GM12878 (cell line): ENCODE measurements around the gene RAP1A. TPM values are rescaled to one million over a fixed set of nuclear protein-coding genes. Genes with fewer than 3 reads are reported as not detected.

Experiments used
- CHD1 ChIP-seq: IDR thresholded peaks from 2 replicates; pipeline ENCODE4 v1.6.1; 2012; ENCODE audit warnings: low read depth, low read length, improper control_type of control experiment
- ESRRA ChIP-seq: IDR thresholded peaks from 2 replicates; pipeline ENCODE4 v1.6.1; 2012; ENCODE audit warnings: mild to moderate bottlenecking, low read length, improper control_type of control experiment
- EZH2 ChIP-seq: IDR thresholded peaks from 2 replicates; pipeline ENCODE4 v1.6.1; 2012; ENCODE audit warnings: low read depth, mild to moderate bottlenecking, control low read depth, inconsistent platforms, low read length, borderline replicate concordance; ENCODE audit not compliant: control insufficient read depth
- IKZF2 ChIP-seq, 2 experiments: fragments of 450-650 bp; IDR thresholded peaks; 2 replicates each; pipeline ENCODE4 v1.6.1; 2017; ENCODE audit warnings: mild to moderate bottlenecking in 2 of 2, moderate library complexity in 2 of 2
- IRF3 ChIP-seq: fragments of 450-650 bp; IDR thresholded peaks from 2 replicates; pipeline ENCODE4 v1.6.1; 2014; ENCODE audit warnings: mild to moderate bottlenecking
- JUNB ChIP-seq: IDR thresholded peaks from 2 replicates; pipeline ENCODE4 v1.6.1; 2016; ENCODE audit warnings: antibody characterized with exemption, mild to moderate bottlenecking
- KLF5 ChIP-seq: fragments of 450-650 bp; IDR thresholded peaks from 2 replicates; pipeline ENCODE4 v1.6.1; 2014; ENCODE audit warnings: mild to moderate bottlenecking; ENCODE audit not compliant: partially characterized antibody
- MEF2A ChIP-seq: IDR thresholded peaks from 2 replicates; pipeline ENCODE4 v1.6.1; 2011; ENCODE audit warnings: low read depth, mild to moderate bottlenecking, low read length, moderate library complexity; ENCODE audit not compliant: insufficient read depth
- RB1 ChIP-seq: fragments of 450-650 bp; formaldehyde crosslinking; IDR thresholded peaks from 2 replicates; pipeline ENCODE4 v1.6.1; 2017; ENCODE audit warnings: mild to moderate bottlenecking, borderline replicate concordance
- RCOR1 ChIP-seq: conservative IDR thresholded peaks from 2 replicates; pipeline ENCODE4 v1.6.1; 2012; ENCODE audit warnings: low read depth, low read length, improper control_type of control experiment
- RELB ChIP-seq: fragments of 450-650 bp; IDR thresholded peaks from 2 replicates; pipeline ENCODE4 v1.6.1; 2017; ENCODE audit warnings: low read depth, mild to moderate bottlenecking, moderate library complexity
- REST ChIP-seq: IDR thresholded peaks from 2 replicates; pipeline ENCODE4 v1.6.1; 2012; ENCODE audit warnings: mild to moderate bottlenecking, low read depth, low read length
- RFX5 ChIP-seq: IDR thresholded peaks from 2 replicates; pipeline ENCODE4 v1.6.1; 2011; ENCODE audit warnings: low read depth, low read length, improper control_type of control experiment
- SREBF1 ChIP-seq: IDR thresholded peaks from 2 replicates; pipeline ENCODE4 v1.6.1; 2012; ENCODE audit warnings: mild to moderate bottlenecking, low read length
- STAT3 ChIP-seq: IDR thresholded peaks from 2 replicates; pipeline ENCODE4 v1.6.1; 2011; ENCODE audit warnings: low read depth, low read length, improper control_type of control experiment
- WRNIP1 ChIP-seq: IDR thresholded peaks from 2 replicates; pipeline ENCODE4 v1.6.1; 2011; ENCODE audit warnings: low read depth, low read length, improper control_type of control experiment, borderline replicate concordance
- ZNF274 ChIP-seq: IDR thresholded peaks from one replicate; pipeline ENCODE4 v1.8.0; 2011; ENCODE audit not compliant: insufficient read length, insufficient read depth
- polyA plus RNA-seq, 11 experiments: library from polyadenylated mRNA; depleted of rRNA in 4 of 11; unstranded in 6 of 11; stranded (reverse) in 5 of 11; fragments of >200 nt; fragmentation: Nextera tagmentation in 4 of 11; fragmentation: Illumina TruSeq in 1 of 11; extraction: Ambion mirVana in 4 of 11; extraction: Trizol in 1 of 11; gene quantifications; 1 replicate in 1 of 11; 2 replicates in 10 of 11; pipeline versions ENCODE4 v1.2.1 to v1.2.3, GENCODE V29; 2011 to 2016; ENCODE audit warnings: inconsistent platforms in 2 of 11, missing spikeins in 2 of 11, low read depth in 1 of 11
- total RNA-seq, 4 experiments: library from RNA; depleted of rRNA in 3 of 4; stranded (reverse); fragments of >200 nt in 3 of 4; fragmentation: Illumina TruSeq in 1 of 4; extraction: Trizol in 1 of 4; gene quantifications; 2 replicates each; pipeline versions ENCODE4 v1.2.1 to v1.2.3, GENCODE V29; 2013 to 2021
- TF ChIP-seq, protein P1 (sequence below): IDR thresholded peaks from 2 replicates; pipeline ENCODE4 v1.6.1; 2012; ENCODE audit warnings: improper control_type of control experiment, low read depth, low read length; ENCODE audit not compliant: insufficient replicate concordance

RAP1A gene
- total and polyA plus RNA-seq, 10 of the 15 experiments (the other 5 are each of a cell fraction or from before 2014, with no cell fraction given), result 38.4 to 213 (median 86.0) TPM

DNA sequence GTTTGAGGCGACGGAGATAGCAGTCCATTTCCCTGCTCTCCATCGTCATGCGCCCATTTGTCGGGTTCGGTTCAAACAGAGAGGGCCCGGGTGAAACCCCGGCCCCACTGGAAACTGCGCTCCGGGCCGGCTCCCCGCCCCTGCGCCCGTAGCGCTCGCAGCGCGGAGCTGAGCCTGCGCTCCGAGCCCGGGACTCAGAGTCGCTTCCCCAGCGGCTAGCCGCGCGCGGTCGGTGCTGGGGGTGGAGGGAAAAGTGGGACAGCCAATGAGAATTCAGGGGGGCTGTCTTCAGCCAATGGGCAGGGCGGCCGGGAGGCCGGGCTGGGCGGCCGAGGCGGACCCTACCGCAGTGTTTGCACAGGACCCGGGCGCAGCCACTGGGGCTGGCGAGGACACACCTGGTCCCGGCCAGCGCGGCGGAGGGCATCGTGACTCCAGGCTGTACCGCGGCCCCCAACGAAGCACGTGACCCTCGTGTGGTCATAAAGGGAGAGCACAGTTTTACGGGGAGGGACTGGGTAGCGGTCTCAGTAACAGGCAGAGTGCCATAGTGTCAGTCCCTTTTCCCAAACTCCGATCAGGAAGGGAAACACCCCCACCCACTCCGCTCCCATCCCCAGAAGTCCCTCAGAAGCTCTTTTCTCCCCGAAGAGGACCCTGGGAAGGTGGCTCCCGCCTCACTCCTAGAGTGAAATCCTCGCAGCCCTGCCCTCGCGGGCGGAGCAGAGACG lies 119.8 kb downstream of the RAP1A start, which contains the start of gene INKA2 (continued):
- no peak for TF ChIP-seq WRNIP1
- TF ChIP-seq RB1, result peak; percentile 53; the same call in 1 of the 2 replicates
- TF ChIP-seq KLF5, result no peak
- TF ChIP-seq ZNF274, result no peak
- TF ChIP-seq SREBF1, result no peak
- peak in 1 of 2 experiments; percentile 14; a peak in 2 of 4 replicates for TF ChIP-seq IKZF2 (IDR thresholded peaks at IDR 0.05)
- TF ChIP-seq, protein P1, sequence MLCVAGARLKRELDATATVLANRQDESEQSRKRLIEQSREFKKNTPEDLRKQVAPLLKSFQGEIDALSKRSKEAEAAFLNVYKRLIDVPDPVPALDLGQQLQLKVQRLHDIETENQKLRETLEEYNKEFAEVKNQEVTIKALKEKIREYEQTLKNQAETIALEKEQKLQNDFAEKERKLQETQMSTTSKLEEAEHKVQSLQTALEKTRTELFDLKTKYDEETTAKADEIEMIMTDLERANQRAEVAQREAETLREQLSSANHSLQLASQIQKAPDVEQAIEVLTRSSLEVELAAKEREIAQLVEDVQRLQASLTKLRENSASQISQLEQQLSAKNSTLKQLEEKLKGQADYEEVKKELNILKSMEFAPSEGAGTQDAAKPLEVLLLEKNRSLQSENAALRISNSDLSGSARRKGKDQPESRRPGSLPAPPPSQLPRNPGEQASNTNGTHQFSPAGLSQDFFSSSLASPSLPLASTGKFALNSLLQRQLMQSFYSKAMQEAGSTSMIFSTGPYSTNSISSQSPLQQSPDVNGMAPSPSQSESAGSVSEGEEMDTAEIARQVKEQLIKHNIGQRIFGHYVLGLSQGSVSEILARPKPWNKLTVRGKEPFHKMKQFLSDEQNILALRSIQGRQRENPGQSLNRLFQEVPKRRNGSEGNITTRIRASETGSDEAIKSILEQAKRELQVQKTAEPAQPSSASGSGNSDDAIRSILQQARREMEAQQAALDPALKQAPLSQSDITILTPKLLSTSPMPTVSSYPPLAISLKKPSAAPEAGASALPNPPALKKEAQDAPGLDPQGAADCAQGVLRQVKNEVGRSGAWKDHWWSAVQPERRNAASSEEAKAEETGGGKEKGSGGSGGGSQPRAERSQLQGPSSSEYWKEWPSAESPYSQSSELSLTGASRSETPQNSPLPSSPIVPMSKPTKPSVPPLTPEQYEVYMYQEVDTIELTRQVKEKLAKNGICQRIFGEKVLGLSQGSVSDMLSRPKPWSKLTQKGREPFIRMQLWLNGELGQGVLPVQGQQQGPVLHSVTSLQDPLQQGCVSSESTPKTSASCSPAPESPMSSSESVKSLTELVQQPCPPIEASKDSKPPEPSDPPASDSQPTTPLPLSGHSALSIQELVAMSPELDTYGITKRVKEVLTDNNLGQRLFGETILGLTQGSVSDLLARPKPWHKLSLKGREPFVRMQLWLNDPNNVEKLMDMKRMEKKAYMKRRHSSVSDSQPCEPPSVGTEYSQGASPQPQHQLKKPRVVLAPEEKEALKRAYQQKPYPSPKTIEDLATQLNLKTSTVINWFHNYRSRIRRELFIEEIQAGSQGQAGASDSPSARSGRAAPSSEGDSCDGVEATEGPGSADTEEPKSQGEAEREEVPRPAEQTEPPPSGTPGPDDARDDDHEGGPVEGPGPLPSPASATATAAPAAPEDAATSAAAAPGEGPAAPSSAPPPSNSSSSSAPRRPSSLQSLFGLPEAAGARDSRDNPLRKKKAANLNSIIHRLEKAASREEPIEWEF, result no peak
- no peak for TF ChIP-seq JUNB
- TF ChIP-seq ESRRA, result no peak
- TF ChIP-seq IRF3, result peak; percentile 53; the same call in 1 of the 2 replicates
- no peak for TF ChIP-seq REST
- no peak for TF ChIP-seq EZH2
- no peak for TF ChIP-seq RCOR1
- no peak for TF ChIP-seq MEF2A
- no peak for TF ChIP-seq CHD1
- peak; percentile 55; the same call in 1 of the 2 replicates for TF ChIP-seq RFX5
- TF ChIP-seq STAT3, result no peak
- TF ChIP-seq RELB, result peak; percentile 24; the same call in 1 of the 2 replicates
